Caco-2 (cell line): ENCODE results near the gene NT5DC1. TPM values are rescaled to one million over a fixed set of nuclear protein-coding genes. Genes with fewer than 3 reads are reported as not detected.

Experiments
- BruUV-seq: library from RNA; stranded (reverse); fragments of 400-500 nt; replicated peaks from 2 replicates; lab custom pipeline; 2021; lab: Mats Ljungman, UMichigan
- CTCF ChIA-PET: fragments of 300-600 bp; sonication (Branson Sonifier 250); formaldehyde crosslinking; loops from one replicate; lab custom pipeline; 2022; ENCODE audit warnings: antibody characterized with exemption; lab: Charles Lee
- POLR2A ChIA-PET: fragments of 300-600 bp; sonication (Branson Sonifier 250); formaldehyde crosslinking; loops from one replicate; lab custom pipeline; 2022; ENCODE audit warnings: antibody characterized with exemption; lab: Charles Lee
- DNase-seq, 2 experiments: peaks; one replicate each; pipeline versions ENCODE4 v3.0.0 to v3.0.0-alpha.2; 2020 to 2022
- H3K27me3 ChIP-seq: replicated peaks from 2 replicates; pipeline ENCODE4 v1.6.0; 2011; ENCODE audit warnings: low read length; ENCODE audit not compliant: control insufficient read depth, insufficient read depth
- H3K36me3 ChIP-seq: 2 replicates; pipeline ENCODE4 v1.5.1; 2011; ENCODE audit warnings: low read length; ENCODE audit not compliant: control insufficient read depth, insufficient read depth
- H3K4me1 ChIP-seq: fragments of 250-450 bp; sonication (Bioruptor Pico); 2 replicates; pipeline ENCODE4 v1.5.1; 2020; ENCODE audit warnings: mild to moderate bottlenecking
- H3K4me3 ChIP-seq: 2 replicates; pipeline ENCODE4 v1.5.1; 2011; ENCODE audit warnings: low read depth, mild to moderate bottlenecking, control low read depth, low read length
- H3K9me3 ChIP-seq: fragments of 250-450 bp; sonication (Bioruptor Pico); 2 replicates; pipeline ENCODE4 v1.5.1; 2020; ENCODE audit warnings: mild to moderate bottlenecking, moderate library complexity
- H3K27ac Mint-ChIP-seq: one replicate; pipeline ENCODE4 v1.8.0; 2022; ENCODE audit warnings: mixed read lengths; ENCODE audit not compliant: unreplicated experiment
- H3K27me3 Mint-ChIP-seq: one replicate; pipeline ENCODE4 v1.8.0; 2022; ENCODE audit warnings: mixed read lengths; ENCODE audit not compliant: insufficient read depth, unreplicated experiment
- H3K36me3 Mint-ChIP-seq: one replicate; pipeline ENCODE4 v1.8.0; 2022; ENCODE audit warnings: mild to moderate bottlenecking, mixed read lengths; ENCODE audit not compliant: insufficient read depth, unreplicated experiment
- H3K4me1 Mint-ChIP-seq: one replicate; pipeline ENCODE4 v1.8.0; 2022; ENCODE audit warnings: low read depth, mixed read lengths; ENCODE audit not compliant: unreplicated experiment
- H3K4me3 Mint-ChIP-seq: one replicate; pipeline ENCODE4 v1.8.0; 2022; ENCODE audit warnings: mild to moderate bottlenecking, moderate library complexity, mixed read lengths; ENCODE audit not compliant: unreplicated experiment
- H3K9me3 Mint-ChIP-seq: one replicate; pipeline ENCODE4 v1.8.0; 2022; ENCODE audit warnings: mixed read lengths; ENCODE audit not compliant: unreplicated experiment
- intact Hi-C: fragments of 100-400 bp; cut with micrococcal nuclease; formaldehyde crosslinking; loops from one replicate; pipeline ENCODE4 v1.10.0; 2022; ENCODE audit not compliant: unreplicated experiment
- total RNA-seq: library from RNA; stranded (reverse); gene quantifications from 2 replicates; pipeline ENCODE4 v1.2.3, GENCODE V29; 2022
- TF ChIP-seq, protein P1 (sequence below), 2 experiments: fragments of 200-600 bp in 1 of 2; IDR thresholded peaks; 1 replicate in 1 of 2; 2 replicates in 1 of 2; pipeline versions ENCODE4 v1.5.1 to v1.8.0; 2011 to 2022; ENCODE audit warnings: antibody characterized with exemption in 1 of 2, control low read depth in 1 of 2, inconsistent platforms in 1 of 2, low read depth in 1 of 2, low read length in 1 of 2, mild to moderate bottlenecking in 1 of 2, moderate library complexity in 1 of 2; ENCODE audit not compliant: insufficient read depth in 1 of 2, severe bottlenecking in 1 of 2, unreplicated experiment in 1 of 2

Gene NT5DC1
- total RNA-seq, 1 experiment from 2014 or later = 54.3 TPM

DNA sequence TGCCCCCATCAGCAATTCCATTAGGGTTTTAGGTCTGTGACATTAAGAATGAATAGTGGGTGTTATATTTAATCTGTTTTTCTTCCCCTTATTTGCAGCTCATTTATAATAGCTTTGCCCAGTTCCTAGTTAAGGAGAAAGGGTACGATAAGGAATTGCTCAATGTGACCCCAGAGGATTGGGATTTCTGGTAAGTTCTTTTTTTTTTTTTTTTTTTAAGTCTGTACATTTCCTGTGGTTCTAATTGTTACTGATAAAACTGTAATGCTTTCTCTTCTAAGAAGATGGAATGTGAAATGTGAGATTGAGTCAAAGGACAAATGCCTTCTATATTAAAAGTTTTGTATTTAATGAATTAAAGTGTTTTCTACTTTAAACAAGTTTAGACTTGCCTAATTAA lies 5.5 kb downstream of the NT5DC1 start:
- Mint-ChIP-seq H3K4me3 (no peak overlapping the region), H3K36me3 (peaks cover 19% of the 10 kb centered on the region), H3K27me3 (no peaks in the 10 kb centered on the region), H3K27ac (no peak overlapping the region), H3K9me3 (no peaks in the 10 kb centered on the region), H3K4me1 (peaks cover 19% of the 10 kb centered on the region)
- DNase-seq = no peak
- TF ChIP-seq, protein P1, sequence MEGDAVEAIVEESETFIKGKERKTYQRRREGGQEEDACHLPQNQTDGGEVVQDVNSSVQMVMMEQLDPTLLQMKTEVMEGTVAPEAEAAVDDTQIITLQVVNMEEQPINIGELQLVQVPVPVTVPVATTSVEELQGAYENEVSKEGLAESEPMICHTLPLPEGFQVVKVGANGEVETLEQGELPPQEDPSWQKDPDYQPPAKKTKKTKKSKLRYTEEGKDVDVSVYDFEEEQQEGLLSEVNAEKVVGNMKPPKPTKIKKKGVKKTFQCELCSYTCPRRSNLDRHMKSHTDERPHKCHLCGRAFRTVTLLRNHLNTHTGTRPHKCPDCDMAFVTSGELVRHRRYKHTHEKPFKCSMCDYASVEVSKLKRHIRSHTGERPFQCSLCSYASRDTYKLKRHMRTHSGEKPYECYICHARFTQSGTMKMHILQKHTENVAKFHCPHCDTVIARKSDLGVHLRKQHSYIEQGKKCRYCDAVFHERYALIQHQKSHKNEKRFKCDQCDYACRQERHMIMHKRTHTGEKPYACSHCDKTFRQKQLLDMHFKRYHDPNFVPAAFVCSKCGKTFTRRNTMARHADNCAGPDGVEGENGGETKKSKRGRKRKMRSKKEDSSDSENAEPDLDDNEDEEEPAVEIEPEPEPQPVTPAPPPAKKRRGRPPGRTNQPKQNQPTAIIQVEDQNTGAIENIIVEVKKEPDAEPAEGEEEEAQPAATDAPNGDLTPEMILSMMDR (IDR thresholded peaks at IDR 0.05; ENCODE audit: insufficient read depth in 1 of 2, low read depth in 1 of 2, low read length in 1 of 2, severe bottlenecking in 1 of 2, unreplicated experiment in 1 of 2) = no peak
- no peaks in the 10 kb centered on the region for H3K9me3 ChIP-seq
- no peaks in the 10 kb centered on the region for H3K27me3 ChIP-seq
- ChIA-PET CTCF (interaction anchor here (0.5 to 0.6 kb wide), 2 partner anchors 32 to 176 kb away, joined by 3 read pairs; no protein-coding TSS in a partner anchor), POLR2A (no interaction called here)
- no TSS peak for BruUV-seq
- H3K36me3 ChIP-seq = no peaks in the 10 kb centered on the region
- H3K4me3 ChIP-seq = no peak overlapping the region
- intact Hi-C loops = no loop called here
- peaks cover 11% of the 10 kb centered on the region; the same call in 1 of the 2 replicates for H3K4me1 ChIP-seq

DNA sequence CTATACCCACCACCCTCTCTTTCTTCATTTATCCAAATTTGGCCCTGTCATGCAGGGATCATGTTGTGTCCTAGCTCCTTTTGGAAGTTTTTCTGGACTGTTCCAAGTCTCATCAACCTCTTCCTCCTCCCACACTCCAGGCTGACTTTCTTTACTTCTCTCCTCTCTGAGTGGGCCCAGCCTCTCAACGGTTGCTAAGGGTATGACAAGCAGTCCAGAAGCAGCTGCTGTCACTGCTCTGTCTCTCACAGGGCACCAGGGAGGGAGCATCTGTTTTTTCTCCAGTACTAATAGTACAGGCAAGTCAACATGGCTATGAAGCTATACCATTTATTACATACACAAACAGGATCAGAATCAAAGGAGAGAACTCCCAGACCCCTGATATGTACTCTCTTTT lies 8.2 kb downstream of the NT5DC1 start:
- H3K4me3 ChIP-seq = no peak overlapping the region
- Mint-ChIP-seq H3K36me3 (peaks cover 31% of the 10 kb centered on the region), H3K27me3 (no peaks in the 10 kb centered on the region), H3K27ac (no peak overlapping the region), H3K4me1 (no peaks in the 10 kb centered on the region), H3K4me3 (no peak overlapping the region), H3K9me3 (no peaks in the 10 kb centered on the region)
- no peaks in the 10 kb centered on the region for H3K9me3 ChIP-seq
- CTCF ChIA-PET = no interaction called here
- no peaks in the 10 kb centered on the region for H3K27me3 ChIP-seq
- H3K4me1 ChIP-seq = peaks cover 4% of the 10 kb centered on the region; the same call in 1 of the 2 replicates
- TF ChIP-seq, protein P1 (IDR thresholded peaks at IDR 0.05; ENCODE audit: insufficient read depth in 1 of 2, low read depth in 1 of 2, low read length in 1 of 2, severe bottlenecking in 1 of 2, unreplicated experiment in 1 of 2) = no peak
- BruUV-seq = no TSS peak
- POLR2A ChIA-PET = no interaction called here
- intact Hi-C loops = no loop called here
- DNase-seq = no peak
- H3K36me3 ChIP-seq = no peaks in the 10 kb centered on the region

DNA sequence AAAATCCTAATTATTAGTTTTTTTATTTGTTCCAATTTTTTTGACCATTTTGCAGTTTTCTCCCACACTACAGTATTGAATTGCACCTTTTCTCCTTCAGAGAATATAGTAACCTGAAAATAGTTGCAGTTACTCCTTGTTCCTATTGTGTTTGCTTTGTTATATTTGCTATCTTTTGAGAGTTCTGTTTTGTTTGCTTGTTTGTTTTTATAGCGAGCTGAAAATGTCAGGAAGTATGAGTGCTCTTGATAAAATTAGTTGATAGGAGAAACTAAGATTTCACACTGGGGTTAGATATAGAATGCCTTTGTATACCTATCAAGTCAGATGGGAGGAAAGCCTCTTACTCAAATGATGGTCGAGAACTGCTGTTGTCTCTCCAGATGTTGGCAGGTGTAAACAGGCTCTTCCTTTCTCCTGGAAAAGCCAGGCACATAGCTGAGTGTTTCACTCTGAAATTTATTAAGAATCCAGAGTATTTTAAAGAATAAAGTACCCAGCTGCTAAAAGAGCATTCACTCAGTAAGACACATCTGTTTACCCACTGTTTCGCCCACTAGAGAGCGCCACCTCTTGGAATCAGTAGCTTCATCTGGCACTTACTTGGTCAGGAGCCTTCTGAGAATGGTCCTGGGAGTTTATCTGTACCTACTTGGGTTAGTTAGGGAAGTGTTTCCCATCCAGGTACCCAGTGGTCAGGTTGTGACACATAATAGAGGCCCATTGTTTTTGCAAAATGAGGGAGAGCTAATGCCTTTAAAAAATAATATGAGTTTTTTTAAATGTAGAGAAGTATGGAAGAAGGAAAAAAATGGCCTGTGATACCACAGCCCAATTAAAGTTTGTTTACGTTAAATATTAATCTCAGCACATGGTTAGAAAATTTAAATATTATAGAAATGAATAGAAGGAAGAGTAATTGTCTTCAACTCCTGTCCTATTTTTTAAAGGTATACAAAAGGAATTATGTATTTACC lies 11.2 kb downstream of the NT5DC1 start:
- peak; percentile 44 to 45 for DNase-seq
- Histone ChIP-seq H3K27me3 (no peaks in the 10 kb centered on the region), H3K9me3 (no peaks in the 10 kb centered on the region), H3K4me3 (no peak overlapping the region), H3K36me3 (no peaks in the 10 kb centered on the region), H3K4me1 (no peaks in the 10 kb centered on the region)
- intact Hi-C loops = no loop called here
- no peak overlapping the region for H3K4me3 Mint-ChIP-seq
- BruUV-seq = no TSS peak
- no peaks in the 10 kb centered on the region for H3K9me3 Mint-ChIP-seq
- H3K27me3 Mint-ChIP-seq = no peaks in the 10 kb centered on the region
- CTCF ChIA-PET = interaction anchor here (0.6 to 1.0 kb wide), 9 partner anchors 10 to 157 kb away, joined by 3 to 5 read pairs (median 4); partner anchors contain the start of genes FRK and NT5DC1
- no peaks in the 10 kb centered on the region for H3K4me1 Mint-ChIP-seq
- no peak overlapping the region for H3K27ac Mint-ChIP-seq
- peaks cover 38% of the 10 kb centered on the region for H3K36me3 Mint-ChIP-seq
- TF ChIP-seq, protein P1 (IDR thresholded peaks at IDR 0.05; ENCODE audit: insufficient read depth in 1 of 2, low read depth in 1 of 2, low read length in 1 of 2, severe bottlenecking in 1 of 2, unreplicated experiment in 1 of 2) = peak; percentile 58 to 65
- POLR2A ChIA-PET = interaction anchor here (0.6 kb wide), 1 partner anchor 10 kb away, joined by 3 read pairs; no protein-coding TSS in a partner anchor
